ENCODE data around the gene NRIP3. TPM values are rescaled to one million over a fixed set of nuclear protein-coding genes. Genes with fewer than 3 reads are reported as not detected.
"Not testable (repeated sequence)": the region's sequence is repeated elsewhere in the genome, so short reads cannot be mapped to it uniquely, and the experiment has no call there.

NRIP3 gene
- total and polyA plus RNA-seq, 7 experiments from 2014 or later = 0.13 to 11.0 (median 2.1) TPM; not detected in 1

GRCh38 chr11:8986772-8987171, 17.0 kb downstream of the NRIP3 start:
- intact Hi-C loops (cut with micrococcal nuclease); H3K4me1 ChIP-seq (ENCODE audit: control insufficient read depth in 2 of 2, insufficient read depth in 2 of 2, low read length in 2 of 2); H3K27ac Mint-ChIP-seq; POLR2A ChIA-PET; CTCF ChIA-PET; H3K4me3 Mint-ChIP-seq; H3K9me3 Mint-ChIP-seq; H3K4me3 ChIP-seq (ENCODE audit: low read length); DNase-seq; H3K36me3 Mint-ChIP-seq; H3K9me3 ChIP-seq (ENCODE audit: control insufficient read depth in 2 of 3, low read length in 3 of 3); H3K36me3 ChIP-seq (ENCODE audit: control insufficient read depth in 2 of 3, insufficient read depth in 3 of 3, low read length in 3 of 3); H3K27me3 ChIP-seq (ENCODE audit: control insufficient read depth in 2 of 2, insufficient read depth in 2 of 2, low read length in 2 of 2); ATAC-seq; H3K27ac ChIP-seq (ENCODE audit: low read depth, low read length): not testable (repeated sequence)
- H3K27me3 Mint-ChIP-seq = peaks cover 4 to 27% (median 13%) of the 10 kb centered on the region in 5 donors
- H3K4me1 Mint-ChIP-seq = peaks cover 0 to 20% (median 0%) of the 10 kb centered on the region in 7 donors

GRCh38 chr11:8985462-8985861, 18.3 kb downstream of the NRIP3 start:
- no peak for ATAC-seq
- H3K36me3 Mint-ChIP-seq = no peaks in the 10 kb centered on the region
- Histone ChIP-seq H3K9me3 (ENCODE audit: control insufficient read depth in 2 of 3, low read length in 3 of 3) (no peaks in the 10 kb centered on the region), H3K4me3 (ENCODE audit: low read length) (no peak overlapping the region), H3K27ac (ENCODE audit: low read depth, low read length) (no peak overlapping the region), H3K36me3 (ENCODE audit: control insufficient read depth in 2 of 3, insufficient read depth in 3 of 3, low read length in 3 of 3) (no peaks in the 10 kb centered on the region), H3K4me1 (ENCODE audit: control insufficient read depth in 2 of 2, insufficient read depth in 2 of 2, low read length in 2 of 2) (no peaks in the 10 kb centered on the region), H3K27me3 (ENCODE audit: control insufficient read depth in 2 of 2, insufficient read depth in 2 of 2, low read length in 2 of 2) (no peaks in the 10 kb centered on the region)
- no peak overlapping the region for H3K4me3 Mint-ChIP-seq
- intact Hi-C loops (cut with micrococcal nuclease) = no loop called here
- POLR2A ChIA-PET = no interaction called here
- DNase-seq = no peak
- H3K27ac Mint-ChIP-seq = no peak overlapping the region
- peaks cover 0 to 20% (median 0%) of the 10 kb centered on the region in 7 donors for H3K4me1 Mint-ChIP-seq
- no peaks in the 10 kb centered on the region for H3K9me3 Mint-ChIP-seq
- CTCF ChIA-PET = no interaction called here
- H3K27me3 Mint-ChIP-seq = peaks cover 0 to 20% (median 10%) of the 10 kb centered on the region in 5 donors

- Mint-ChIP-seq H3K9me3 (no peaks in the 10 kb centered on the region), H3K27me3 (peaks cover 0 to 9% (median 3%) of the 10 kb centered on the region in 5 donors), H3K36me3 (no peaks in the 10 kb centered on the region), H3K27ac (no peak overlapping the region), H3K4me1 (peaks cover 0 to 14% (median 0%) of the 10 kb centered on the region in 7 donors), H3K4me3 (no peak overlapping the region)
- ATAC-seq (no peak), DNase-seq (no peak)
- Histone ChIP-seq H3K4me1 (ENCODE audit: control insufficient read depth in 2 of 2, insufficient read depth in 2 of 2, low read length in 2 of 2) (no peaks in the 10 kb centered on the region), H3K36me3 (ENCODE audit: control insufficient read depth in 2 of 3, insufficient read depth in 3 of 3, low read length in 3 of 3) (no peaks in the 10 kb centered on the region), H3K4me3 (ENCODE audit: low read length) (no peak overlapping the region), H3K27me3 (ENCODE audit: control insufficient read depth in 2 of 2, insufficient read depth in 2 of 2, low read length in 2 of 2) (no peaks in the 10 kb centered on the region), H3K9me3 (ENCODE audit: control insufficient read depth in 2 of 3, low read length in 3 of 3) (no peaks in the 10 kb centered on the region), H3K27ac (ENCODE audit: low read depth, low read length) (no peak overlapping the region)
- ChIA-PET CTCF (no interaction called here), POLR2A (no interaction called here)
- intact Hi-C loops (cut with micrococcal nuclease) = no loop called here
These were observed 20.2 kb downstream of the NRIP3 start for GRCh38 chr11:8983552-8983951.

GRCh38 chr11:8980485-8980884, 23.3 kb downstream of the NRIP3 start:
- H3K36me3 ChIP-seq (ENCODE audit: control insufficient read depth in 2 of 3, insufficient read depth in 3 of 3, low read length in 3 of 3) = no peaks in the 10 kb centered on the region
- H3K36me3 Mint-ChIP-seq = no peaks in the 10 kb centered on the region
- no peaks in the 10 kb centered on the region for H3K27me3 Mint-ChIP-seq
- H3K4me1 Mint-ChIP-seq = peaks cover 0 to 3% (median 0%) of the 10 kb centered on the region in 7 donors
- H3K27ac ChIP-seq (ENCODE audit: low read depth, low read length) = no peak overlapping the region
- H3K9me3 Mint-ChIP-seq = no peaks in the 10 kb centered on the region
- H3K4me1 ChIP-seq (ENCODE audit: control insufficient read depth in 2 of 2, insufficient read depth in 2 of 2, low read length in 2 of 2) = no peaks in the 10 kb centered on the region
- intact Hi-C loops (cut with micrococcal nuclease) = no loop called here
- no peak overlapping the region for H3K4me3 ChIP-seq (ENCODE audit: low read length)
- H3K27me3 ChIP-seq (ENCODE audit: control insufficient read depth in 2 of 2, insufficient read depth in 2 of 2, low read length in 2 of 2) = no peaks in the 10 kb centered on the region
- POLR2A ChIA-PET = no interaction called here
- no peaks in the 10 kb centered on the region for H3K9me3 ChIP-seq (ENCODE audit: control insufficient read depth in 2 of 3, low read length in 3 of 3)
- no peak for ATAC-seq
- no peak overlapping the region for H3K4me3 Mint-ChIP-seq
- no peak overlapping the region for H3K27ac Mint-ChIP-seq
- CTCF ChIA-PET = no interaction called here
- DNase-seq = no peak

- H3K27me3 Mint-ChIP-seq; ATAC-seq; H3K9me3 ChIP-seq (ENCODE audit: control insufficient read depth in 2 of 3, low read length in 3 of 3); H3K4me3 ChIP-seq (ENCODE audit: low read length); intact Hi-C loops (cut with micrococcal nuclease); CTCF ChIA-PET; H3K4me1 ChIP-seq (ENCODE audit: control insufficient read depth in 2 of 2, insufficient read depth in 2 of 2, low read length in 2 of 2); H3K27ac Mint-ChIP-seq; H3K9me3 Mint-ChIP-seq; DNase-seq; H3K27ac ChIP-seq (ENCODE audit: low read depth, low read length); H3K36me3 ChIP-seq (ENCODE audit: control insufficient read depth in 2 of 3, insufficient read depth in 3 of 3, low read length in 3 of 3); POLR2A ChIA-PET; H3K27me3 ChIP-seq (ENCODE audit: control insufficient read depth in 2 of 2, insufficient read depth in 2 of 2, low read length in 2 of 2); H3K4me3 Mint-ChIP-seq; H3K36me3 Mint-ChIP-seq; H3K4me1 Mint-ChIP-seq: not testable (repeated sequence)
These were observed 24.4 kb downstream of the NRIP3 start for GRCh38 chr11:8979365-8979764.

- Histone ChIP-seq H3K27ac (ENCODE audit: low read depth, low read length) (no peak overlapping the region), H3K27me3 (ENCODE audit: control insufficient read depth in 2 of 2, insufficient read depth in 2 of 2, low read length in 2 of 2) (no peaks in the 10 kb centered on the region), H3K36me3 (ENCODE audit: control insufficient read depth in 2 of 3, insufficient read depth in 3 of 3, low read length in 3 of 3) (no peaks in the 10 kb centered on the region), H3K9me3 (ENCODE audit: control insufficient read depth in 2 of 3, low read length in 3 of 3) (no peaks in the 10 kb centered on the region), H3K4me3 (ENCODE audit: low read length) (no peak overlapping the region), H3K4me1 (ENCODE audit: control insufficient read depth in 2 of 2, insufficient read depth in 2 of 2, low read length in 2 of 2) (no peaks in the 10 kb centered on the region)
- Mint-ChIP-seq H3K27ac (no peak overlapping the region), H3K27me3 (no peaks in the 10 kb centered on the region), H3K36me3 (peaks cover 0 to 7% (median 0%) of the 10 kb centered on the region in 5 donors), H3K9me3 (no peaks in the 10 kb centered on the region), H3K4me3 (no peak overlapping the region), H3K4me1 (no peaks in the 10 kb centered on the region)
- CTCF ChIA-PET = no interaction called here
- ATAC-seq (no peak), DNase-seq (no peak)
- POLR2A ChIA-PET = interaction anchor here (1.1 kb wide), 1 partner anchor 9 kb away, joined by 7 read pairs; the partner anchor contains the start of gene TMEM9B
- intact Hi-C loops (cut with micrococcal nuclease) = no loop called here
These were observed 30.7 kb downstream of the NRIP3 start for GRCh38 chr11:8973121-8973520.

GRCh38 chr11:8971924-8972316, 31.9 kb downstream of the NRIP3 start:
- Mint-ChIP-seq H3K27ac (no peak overlapping the region), H3K4me3 (no peak overlapping the region), H3K36me3 (peaks cover 0 to 7% (median 4%) of the 10 kb centered on the region in 5 donors), H3K4me1 (no peaks in the 10 kb centered on the region), H3K27me3 (no peaks in the 10 kb centered on the region), H3K9me3 (no peaks in the 10 kb centered on the region)
- ATAC-seq (no peak), DNase-seq (no peak)
- intact Hi-C loops (cut with micrococcal nuclease) = no loop called here
- CTCF ChIA-PET = interaction anchor here (1.1 kb wide), 1 partner anchor 13 kb away, joined by 4 read pairs; no protein-coding TSS in a partner anchor
- H3K4me3 ChIP-seq (ENCODE audit: low read length) = no peak overlapping the region
- H3K27me3 ChIP-seq (ENCODE audit: control insufficient read depth in 2 of 2, insufficient read depth in 2 of 2, low read length in 2 of 2) = no peaks in the 10 kb centered on the region
- no peaks in the 10 kb centered on the region for H3K36me3 ChIP-seq (ENCODE audit: control insufficient read depth in 2 of 3, insufficient read depth in 3 of 3, low read length in 3 of 3)
- no peaks in the 10 kb centered on the region for H3K4me1 ChIP-seq (ENCODE audit: control insufficient read depth in 2 of 2, insufficient read depth in 2 of 2, low read length in 2 of 2)
- H3K27ac ChIP-seq (ENCODE audit: low read depth, low read length) = no peak overlapping the region
- POLR2A ChIA-PET = interaction anchor here (1.1 kb wide), 1 partner anchor 8 kb away, joined by 7 read pairs; the partner anchor contains the start of gene TMEM9B
- H3K9me3 ChIP-seq (ENCODE audit: control insufficient read depth in 2 of 3, low read length in 3 of 3) = no peaks in the 10 kb centered on the region
